Stimulated activated CD4-positive, alpha-beta T cell treated with anti-CD3 and anti-CD28 coated beads, Interleukin-15, amount 100 ng/mL, for 1 hour (primary cell): ENCODE data around the gene TEDC2.

Experiments used
- DNase-seq, 2 donors: peaks; one replicate each; pipeline ENCODE4 v3.0.0-alpha.2; 2020; ENCODE audit warnings: low read depth in 1 of 2, low spot score in 1 of 2

TEDC2 gene

GRCh38 chr16:2465653-2466415, 5.9 kb downstream of the TEDC2 start:
- DNase-seq, result no peak

- no peak for DNase-seq
Observed at GRCh38 chr16:2466667-2467527, 7.0 kb downstream of the TEDC2 start.

- DNase-seq, result no peak
Observed at GRCh38 chr16:2467528-2468232, 7.8 kb downstream of the TEDC2 start.

GRCh38 chr16:2468233-2468724, 8.4 kb downstream of the TEDC2 start:
- DNase-seq, result no peak

GRCh38 chr16:2468725-2469398, 9.0 kb downstream of the TEDC2 start:
- no peak for DNase-seq

- no peak for DNase-seq
Observed at GRCh38 chr16:2469399-2470233, 9.7 kb downstream of the TEDC2 start.

- no peak for DNase-seq
Observed at GRCh38 chr16:2470234-2470601, 10.3 kb downstream of the TEDC2 start.

GRCh38 chr16:2470603-2471015, 10.7 kb downstream of the TEDC2 start:
- DNase-seq, result no peak

- no peak for DNase-seq
Observed at GRCh38 chr16:2471016-2471652, 11.2 kb downstream of the TEDC2 start, which contains the start of gene NTN3. TSS of gene NTN3 (plus strand) at chr16:2471297. CDS start at chr16:2471702, 405 bp downstream.

GRCh38 chr16:2471653-2472487, 12.0 kb downstream of the TEDC2 start:
- DNase-seq, result no peak

GRCh38 chr16:2472488-2472864, 12.6 kb downstream of the TEDC2 start:
- no peak for DNase-seq

GRCh38 chr16:2472885-2473445, 13.1 kb downstream of the TEDC2 start:
- DNase-seq, result no peak

- no peak for DNase-seq
Observed at GRCh38 chr16:2473446-2473926, 13.6 kb downstream of the TEDC2 start.

- peak; percentile 37 to 42 for DNase-seq
Observed at GRCh38 chr16:2473999-2474876, 14.3 kb downstream of the TEDC2 start.

GRCh38 chr16:2474877-2475412, 15.0 kb downstream of the TEDC2 start, which contains the start of gene TBC1D24:
TSS of gene TBC1D24 (plus strand) at chr16:2475127. CDS start at chr16:2496149, 21,022 bp downstream.
- peak; percentile 64 to 78 for DNase-seq

GRCh38 chr16:2475413-2476344, 15.8 kb downstream of the TEDC2 start:
- peak in 1 of 2 donors; percentile 17 for DNase-seq
